ENCODE data around the gene MEGF8. TPM values are rescaled to one million over a fixed set of nuclear protein-coding genes. Genes with fewer than 3 reads are reported as not detected.
A peak's percentile ranks its signal among the peaks of the same experiment; 100 is the strongest.

Gene MEGF8
- total and polyA plus RNA-seq, 2 of the 13 experiments (the other 11 are each of a cell fraction or from before 2014, with no cell fraction given) = 4.0 to 8.8 TPM

- TF ChIP-seq TP53 (CRISPR knock-in tag; conservative IDR thresholded peaks at IDR 0.05) (no peak), SYNCRIP (IDR thresholded peaks at IDR 0.05; ENCODE audit: insufficient read depth, low read depth, low read length) (no peak), GATAD2A (CRISPR knock-in tag; IDR thresholded peaks at IDR 0.05) (no peak), ZNF121 (CRISPR knock-in tag; IDR thresholded peaks at IDR 0.05) (no peak), MAFG (CRISPR knock-in tag; IDR thresholded peaks at IDR 0.05) (no peak), PAWR (CRISPR knock-in tag; IDR thresholded peaks at IDR 0.05; ENCODE audit: borderline replicate concordance) (no peak), NFE2L2 (IDR thresholded peaks at IDR 0.05; ENCODE audit: low read length) (no peak), ZNF75D (CRISPR knock-in tag; IDR thresholded peaks at IDR 0.05; ENCODE audit: borderline replicate concordance) (no peak), ZNF576 (CRISPR knock-in tag; IDR thresholded peaks at IDR 0.05) (no peak), ZNF180 (CRISPR knock-in tag; IDR thresholded peaks at IDR 0.05; ENCODE audit: borderline replicate concordance, low read depth) (no peak), NR2F6 (IDR thresholded peaks at IDR 0.05) (0 out of 2 replicates have a peak, but pooled peaks have one; percentile 31), NR2F6 (CRISPR knock-in tag; IDR thresholded peaks at IDR 0.05) (peak; percentile 72), ZIK1 (CRISPR knock-in tag; IDR thresholded peaks at IDR 0.05; ENCODE audit: borderline replicate concordance, low read depth) (no peak), IRX3 (CRISPR knock-in tag; IDR thresholded peaks at IDR 0.05; ENCODE audit: borderline replicate concordance, low read depth) (no peak), SNRNP70 (IDR thresholded peaks at IDR 0.05; ENCODE audit: low read depth, low read length) (no peak)
- TF ChIP-seq, protein P1, sequence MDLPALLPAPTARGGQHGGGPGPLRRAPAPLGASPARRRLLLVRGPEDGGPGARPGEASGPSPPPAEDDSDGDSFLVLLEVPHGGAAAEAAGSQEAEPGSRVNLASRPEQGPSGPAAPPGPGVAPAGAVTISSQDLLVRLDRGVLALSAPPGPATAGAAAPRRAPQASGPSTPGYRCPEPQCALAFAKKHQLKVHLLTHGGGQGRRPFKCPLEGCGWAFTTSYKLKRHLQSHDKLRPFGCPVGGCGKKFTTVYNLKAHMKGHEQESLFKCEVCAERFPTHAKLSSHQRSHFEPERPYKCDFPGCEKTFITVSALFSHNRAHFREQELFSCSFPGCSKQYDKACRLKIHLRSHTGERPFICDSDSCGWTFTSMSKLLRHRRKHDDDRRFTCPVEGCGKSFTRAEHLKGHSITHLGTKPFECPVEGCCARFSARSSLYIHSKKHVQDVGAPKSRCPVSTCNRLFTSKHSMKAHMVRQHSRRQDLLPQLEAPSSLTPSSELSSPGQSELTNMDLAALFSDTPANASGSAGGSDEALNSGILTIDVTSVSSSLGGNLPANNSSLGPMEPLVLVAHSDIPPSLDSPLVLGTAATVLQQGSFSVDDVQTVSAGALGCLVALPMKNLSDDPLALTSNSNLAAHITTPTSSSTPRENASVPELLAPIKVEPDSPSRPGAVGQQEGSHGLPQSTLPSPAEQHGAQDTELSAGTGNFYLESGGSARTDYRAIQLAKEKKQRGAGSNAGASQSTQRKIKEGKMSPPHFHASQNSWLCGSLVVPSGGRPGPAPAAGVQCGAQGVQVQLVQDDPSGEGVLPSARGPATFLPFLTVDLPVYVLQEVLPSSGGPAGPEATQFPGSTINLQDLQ (CRISPR knock-in tag; IDR thresholded peaks at IDR 0.05) = no peak
- TF ChIP-seq, protein P2, sequence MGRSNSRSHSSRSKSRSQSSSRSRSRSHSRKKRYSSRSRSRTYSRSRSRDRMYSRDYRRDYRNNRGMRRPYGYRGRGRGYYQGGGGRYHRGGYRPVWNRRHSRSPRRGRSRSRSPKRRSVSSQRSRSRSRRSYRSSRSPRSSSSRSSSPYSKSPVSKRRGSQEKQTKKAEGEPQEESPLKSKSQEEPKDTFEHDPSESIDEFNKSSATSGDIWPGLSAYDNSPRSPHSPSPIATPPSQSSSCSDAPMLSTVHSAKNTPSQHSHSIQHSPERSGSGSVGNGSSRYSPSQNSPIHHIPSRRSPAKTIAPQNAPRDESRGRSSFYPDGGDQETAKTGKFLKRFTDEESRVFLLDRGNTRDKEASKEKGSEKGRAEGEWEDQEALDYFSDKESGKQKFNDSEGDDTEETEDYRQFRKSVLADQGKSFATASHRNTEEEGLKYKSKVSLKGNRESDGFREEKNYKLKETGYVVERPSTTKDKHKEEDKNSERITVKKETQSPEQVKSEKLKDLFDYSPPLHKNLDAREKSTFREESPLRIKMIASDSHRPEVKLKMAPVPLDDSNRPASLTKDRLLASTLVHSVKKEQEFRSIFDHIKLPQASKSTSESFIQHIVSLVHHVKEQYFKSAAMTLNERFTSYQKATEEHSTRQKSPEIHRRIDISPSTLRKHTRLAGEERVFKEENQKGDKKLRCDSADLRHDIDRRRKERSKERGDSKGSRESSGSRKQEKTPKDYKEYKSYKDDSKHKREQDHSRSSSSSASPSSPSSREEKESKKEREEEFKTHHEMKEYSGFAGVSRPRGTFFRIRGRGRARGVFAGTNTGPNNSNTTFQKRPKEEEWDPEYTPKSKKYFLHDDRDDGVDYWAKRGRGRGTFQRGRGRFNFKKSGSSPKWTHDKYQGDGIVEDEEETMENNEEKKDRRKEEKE (IDR thresholded peaks at IDR 0.05) = no peak
- TF ChIP-seq, protein P3, sequence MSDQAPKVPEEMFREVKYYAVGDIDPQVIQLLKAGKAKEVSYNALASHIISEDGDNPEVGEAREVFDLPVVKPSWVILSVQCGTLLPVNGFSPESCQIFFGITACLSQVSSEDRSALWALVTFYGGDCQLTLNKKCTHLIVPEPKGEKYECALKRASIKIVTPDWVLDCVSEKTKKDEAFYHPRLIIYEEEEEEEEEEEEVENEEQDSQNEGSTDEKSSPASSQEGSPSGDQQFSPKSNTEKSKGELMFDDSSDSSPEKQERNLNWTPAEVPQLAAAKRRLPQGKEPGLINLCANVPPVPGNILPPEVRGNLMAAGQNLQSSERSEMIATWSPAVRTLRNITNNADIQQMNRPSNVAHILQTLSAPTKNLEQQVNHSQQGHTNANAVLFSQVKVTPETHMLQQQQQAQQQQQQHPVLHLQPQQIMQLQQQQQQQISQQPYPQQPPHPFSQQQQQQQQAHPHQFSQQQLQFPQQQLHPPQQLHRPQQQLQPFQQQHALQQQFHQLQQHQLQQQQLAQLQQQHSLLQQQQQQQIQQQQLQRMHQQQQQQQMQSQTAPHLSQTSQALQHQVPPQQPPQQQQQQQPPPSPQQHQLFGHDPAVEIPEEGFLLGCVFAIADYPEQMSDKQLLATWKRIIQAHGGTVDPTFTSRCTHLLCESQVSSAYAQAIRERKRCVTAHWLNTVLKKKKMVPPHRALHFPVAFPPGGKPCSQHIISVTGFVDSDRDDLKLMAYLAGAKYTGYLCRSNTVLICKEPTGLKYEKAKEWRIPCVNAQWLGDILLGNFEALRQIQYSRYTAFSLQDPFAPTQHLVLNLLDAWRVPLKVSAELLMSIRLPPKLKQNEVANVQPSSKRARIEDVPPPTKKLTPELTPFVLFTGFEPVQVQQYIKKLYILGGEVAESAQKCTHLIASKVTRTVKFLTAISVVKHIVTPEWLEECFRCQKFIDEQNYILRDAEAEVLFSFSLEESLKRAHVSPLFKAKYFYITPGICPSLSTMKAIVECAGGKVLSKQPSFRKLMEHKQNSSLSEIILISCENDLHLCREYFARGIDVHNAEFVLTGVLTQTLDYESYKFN (CRISPR knock-in tag; conservative IDR thresholded peaks at IDR 0.05) = 0 out of 2 replicates have a peak, but pooled peaks have one; percentile 38
Measured at GRCh38 chr19:42316223-42317211, 8.9 kb upstream of the MEGF8 start (continued).
